ENCODE data around the gene NFXL1.
"Not testable (repeated sequence)": the region's sequence is repeated elsewhere in the genome, so short reads cannot be mapped to it uniquely, and the experiment has no call there.

The NFXL1 gene

DNA sequence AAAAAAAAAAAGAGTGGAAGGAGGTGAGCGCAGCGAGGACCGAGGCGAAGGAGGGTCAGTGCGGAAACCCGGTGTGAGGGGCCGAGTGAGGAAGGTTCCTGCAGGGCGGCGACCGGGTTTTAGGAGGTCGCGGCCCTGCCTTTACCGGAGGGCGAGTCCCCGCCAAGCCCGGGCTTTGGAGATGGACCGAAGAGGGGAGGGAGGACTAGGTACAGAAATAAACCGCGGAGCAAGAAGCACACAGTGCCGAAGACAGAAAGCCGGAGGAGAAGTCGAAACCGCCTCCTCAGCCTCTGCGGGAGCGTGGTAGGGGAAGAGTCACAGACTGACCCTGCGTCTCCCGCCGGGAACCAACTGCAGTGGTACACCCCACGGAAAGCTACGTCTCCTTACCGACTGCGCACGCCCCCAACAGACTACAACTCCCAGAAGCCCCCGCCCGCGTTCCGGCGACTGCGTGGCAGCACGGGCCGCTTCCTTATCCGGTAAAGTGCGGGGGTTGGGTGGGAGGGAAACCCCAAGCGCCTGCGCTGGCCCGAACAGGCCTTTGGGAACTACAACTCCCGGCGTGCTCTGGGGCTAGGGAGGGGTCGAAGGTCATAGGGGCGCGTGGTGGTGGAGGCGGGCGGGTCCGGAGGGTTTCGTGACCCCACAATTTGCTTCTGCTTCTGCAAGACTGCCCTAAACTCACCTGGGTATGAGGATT, at the start of gene NFXL1:
NFXL1 (minus strand) TSS at position 364 of the 706 bp plus-strand sequence. CDS start 380 bp downstream, outside the sequence.
- DNase-seq (ENCODE audit: low read depth), result peak; percentile 94

DNA sequence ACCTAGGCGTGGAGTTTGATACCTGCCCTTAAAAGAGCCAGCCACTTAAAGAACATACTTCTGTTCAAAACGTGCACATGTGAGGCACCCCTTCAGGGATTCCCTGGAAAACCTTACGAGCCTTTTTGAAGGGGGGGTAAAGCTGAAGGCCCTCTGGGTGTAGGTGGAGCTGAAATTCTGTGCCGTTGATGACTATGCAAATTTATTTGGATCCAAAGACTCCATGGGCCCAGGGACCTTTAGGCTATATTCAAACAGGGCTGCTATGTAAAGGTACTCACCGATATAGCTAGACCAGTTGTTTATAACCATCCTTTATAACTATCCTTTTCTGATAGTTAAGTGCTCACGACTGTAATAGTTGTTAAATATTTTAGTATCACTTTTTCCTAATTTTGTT, 40.3 kb upstream of the NFXL1 start:
- no peak for DNase-seq (ENCODE audit: low read depth)

DNA sequence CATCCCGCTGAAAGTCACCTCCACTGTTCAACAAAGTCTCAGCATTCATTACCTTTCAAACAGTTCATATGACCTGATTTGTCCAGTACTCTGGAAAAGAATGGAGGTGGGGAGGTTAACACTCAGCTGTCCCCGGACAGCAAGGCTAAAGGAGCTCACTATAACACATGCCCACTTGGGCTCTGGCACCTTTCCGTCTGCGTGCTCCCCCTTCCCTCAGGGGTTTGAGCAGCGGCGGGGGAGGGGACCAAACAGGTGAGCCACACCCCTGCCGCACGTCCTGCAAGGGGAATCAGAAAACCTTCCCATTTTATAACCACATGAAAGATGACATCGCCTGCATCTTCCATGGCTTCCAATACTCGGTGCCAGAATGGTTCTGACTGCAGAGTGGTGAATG, 39.9 kb upstream of the NFXL1 start:
- no peak for DNase-seq (ENCODE audit: low read depth)

DNA sequence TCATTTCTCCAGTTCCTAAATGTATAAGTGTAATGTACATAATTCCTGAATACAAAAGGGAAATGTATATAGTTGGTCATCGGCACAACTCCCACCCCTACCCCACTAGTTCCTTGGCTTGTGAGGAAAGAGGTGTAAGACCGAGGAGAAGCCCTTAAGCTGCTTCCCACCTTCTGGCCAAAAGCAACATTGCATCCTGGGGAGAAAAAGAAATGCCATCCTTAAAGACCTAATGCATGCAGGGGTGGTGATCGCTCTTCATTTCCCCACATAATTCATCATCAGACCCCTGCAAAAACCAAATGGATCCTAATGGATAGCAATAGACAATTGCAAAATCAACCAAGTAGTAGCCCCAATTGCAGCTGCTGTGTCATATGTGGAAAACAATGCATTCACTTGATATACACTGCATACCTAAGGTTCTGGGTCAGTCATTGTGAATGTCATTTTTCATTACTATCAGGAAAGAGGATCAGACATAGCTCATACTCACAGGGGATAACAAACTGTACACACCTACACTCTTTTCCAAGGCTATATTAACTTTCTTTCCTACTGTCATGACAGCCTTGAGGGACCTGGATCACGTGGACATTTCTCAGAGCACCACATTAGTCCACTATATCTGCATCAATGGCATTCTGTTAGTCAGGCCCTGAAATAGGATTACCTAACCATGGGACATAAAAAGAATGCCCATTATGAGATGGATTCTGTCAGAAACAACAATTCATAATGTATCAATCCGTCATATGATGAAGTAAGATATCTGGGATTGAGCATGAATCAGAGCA, 31.7 kb upstream of the NFXL1 start:
- no peak for DNase-seq (ENCODE audit: low read depth)

DNA sequence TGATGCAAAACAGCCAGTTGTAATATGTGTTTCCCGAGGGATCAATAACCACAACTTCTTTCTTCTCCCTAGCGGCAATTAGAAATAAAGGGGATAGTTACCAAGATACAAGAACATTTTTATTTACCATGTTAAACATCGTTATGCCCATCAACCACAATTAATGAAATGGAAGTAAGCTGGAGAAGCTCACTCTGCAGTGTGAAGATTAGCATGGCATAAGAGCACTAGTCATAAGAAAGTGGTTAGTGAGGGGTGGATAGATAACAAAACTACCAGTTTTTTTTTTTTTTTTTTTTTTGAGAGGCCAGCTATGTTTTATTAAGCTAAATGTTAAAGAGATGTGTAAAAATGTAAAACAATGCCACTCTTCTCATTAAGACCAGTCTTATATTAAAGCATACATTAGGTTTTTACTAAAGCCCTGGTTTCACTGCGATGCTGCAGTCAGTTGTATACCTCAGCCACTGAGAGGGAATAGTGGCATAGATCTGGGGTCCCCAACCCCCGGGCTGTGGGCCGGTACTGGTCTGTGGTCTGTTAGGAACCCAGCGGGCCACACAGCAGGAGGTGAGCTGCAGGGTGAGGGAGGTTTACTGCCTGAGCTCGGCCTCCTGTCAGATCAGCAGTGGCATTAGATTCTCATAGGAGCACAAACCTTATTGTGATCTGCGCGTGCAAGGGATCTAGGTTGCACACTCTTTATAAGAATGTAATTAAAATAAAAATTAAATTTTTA, 27.9 kb upstream of the NFXL1 start:
- DNase-seq (ENCODE audit: low read depth), result no peak

DNA sequence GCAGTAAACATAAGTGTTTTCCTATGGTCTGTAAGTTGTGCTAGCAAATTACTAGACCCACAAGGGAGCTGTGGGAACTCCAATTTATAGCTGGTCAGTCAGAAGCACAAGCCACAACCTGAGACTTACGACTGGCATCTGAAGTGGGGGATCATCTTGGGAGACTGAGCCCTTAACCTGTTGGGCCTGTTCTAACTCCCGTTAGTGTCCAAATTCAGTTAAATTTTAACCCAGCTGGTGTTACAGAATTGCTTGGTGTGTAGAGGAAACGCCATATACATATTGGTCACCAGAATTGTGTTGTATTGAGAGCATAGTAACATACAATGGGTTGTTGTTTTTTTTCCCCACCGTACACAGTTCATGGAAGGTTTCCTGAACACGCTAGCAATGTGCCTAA, 25.1 kb upstream of the NFXL1 start:
- DNase-seq (ENCODE audit: low read depth), result no peak

DNA sequence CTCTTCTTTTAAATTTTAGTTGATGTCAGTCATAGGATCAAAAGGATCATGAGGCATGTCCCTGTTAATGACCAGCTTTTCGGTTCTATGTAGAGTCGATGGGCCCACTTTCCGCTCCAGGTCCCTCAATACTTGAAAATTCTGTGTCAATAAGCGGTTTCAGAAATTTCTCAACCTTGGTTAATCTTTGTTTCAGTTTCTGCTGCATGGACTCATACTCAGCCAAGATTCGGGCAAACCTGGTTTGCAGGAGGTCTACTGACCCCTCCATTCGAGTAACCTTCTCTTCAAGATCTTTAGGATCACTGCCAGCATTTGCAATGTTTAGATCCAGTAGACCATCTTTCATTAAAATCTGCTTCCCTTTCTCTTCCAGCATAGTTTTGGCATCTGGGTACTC, 22.0 kb upstream of the NFXL1 start:
- DNase-seq (ENCODE audit: low read depth), result no peak

DNA sequence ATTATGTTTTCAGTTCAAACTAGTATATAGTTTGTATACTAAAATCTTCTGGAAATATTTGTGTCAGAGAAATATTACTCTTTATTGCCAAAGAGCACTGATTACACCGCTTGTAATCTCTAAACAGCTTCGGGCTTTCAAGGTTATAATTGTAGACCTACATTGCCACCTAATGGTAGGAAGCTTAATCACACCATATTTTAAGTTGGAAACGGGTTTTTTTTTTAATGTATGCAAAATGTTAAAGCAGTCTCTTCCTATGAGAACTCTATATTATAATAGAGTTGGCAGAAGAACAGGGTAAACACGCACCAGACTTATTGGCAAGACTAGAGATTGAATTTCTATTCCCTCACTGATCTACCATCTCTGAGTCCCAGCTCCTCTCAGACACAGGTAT, 19.5 kb upstream of the NFXL1 start:
- no peak for DNase-seq (ENCODE audit: low read depth)

DNA sequence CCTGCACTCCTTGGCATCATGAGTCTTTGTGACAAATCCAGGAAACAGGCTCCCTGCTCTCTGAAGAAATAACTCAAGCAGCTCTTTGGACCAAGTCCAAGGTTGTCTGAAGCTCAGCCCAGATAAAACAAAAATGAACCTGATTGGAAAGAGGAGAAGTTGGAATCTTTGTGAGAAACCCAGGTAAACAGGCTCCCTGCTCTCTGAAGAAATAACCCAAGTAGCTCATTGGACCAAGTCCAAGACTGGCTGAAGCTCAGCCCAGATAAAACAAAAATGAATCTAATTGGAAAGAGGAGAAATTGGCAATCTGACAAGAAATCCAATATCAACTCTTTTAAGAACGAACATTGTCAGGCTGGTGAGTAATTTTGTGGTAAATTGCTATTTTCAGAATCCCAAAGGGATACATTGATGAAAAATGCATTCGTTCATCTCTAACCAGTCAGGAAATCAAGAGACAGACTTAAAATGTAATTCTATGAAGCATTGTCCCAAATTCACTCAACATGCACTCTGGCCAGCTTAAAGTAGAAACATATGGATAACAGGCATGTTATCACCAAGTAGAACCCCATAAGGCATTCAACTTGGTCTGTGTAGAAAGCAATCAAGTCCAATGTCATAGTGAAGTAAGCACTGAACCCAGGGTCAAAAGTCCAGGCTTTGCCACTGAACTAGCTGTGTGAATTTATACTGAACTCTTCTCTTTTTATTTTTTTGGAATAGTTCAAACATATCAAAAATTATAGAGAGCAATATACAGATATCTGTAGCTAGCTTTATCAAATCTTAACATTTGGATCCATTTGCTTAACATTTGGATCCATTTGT, 16.8 kb upstream of the NFXL1 start:
- no peak for DNase-seq (ENCODE audit: low read depth)

DNA sequence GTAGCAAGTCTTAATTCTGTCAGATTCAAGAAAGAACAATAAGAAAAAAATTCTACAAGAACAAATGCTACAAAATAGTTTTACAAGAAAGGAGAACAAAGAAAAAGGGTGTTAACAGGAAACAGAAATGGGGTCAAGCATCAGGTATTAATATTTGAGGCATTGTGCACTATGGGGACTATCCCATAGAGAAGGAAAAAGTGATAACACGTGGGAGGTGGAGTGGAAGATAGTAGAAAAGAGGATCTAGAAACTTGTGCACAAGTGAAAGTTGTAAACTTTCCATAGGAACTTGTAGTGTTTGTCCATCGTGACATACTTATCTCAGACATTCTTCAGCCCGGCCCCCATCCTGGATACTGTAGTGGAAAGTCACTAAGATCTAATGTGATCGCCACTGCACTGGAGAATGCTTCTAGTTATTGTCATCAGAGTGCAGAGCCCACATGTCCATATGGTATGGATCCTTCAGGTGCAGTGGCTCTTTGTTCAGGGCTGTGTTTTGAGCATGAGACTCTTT, 15.4 kb upstream of the NFXL1 start:
- no peak for DNase-seq (ENCODE audit: low read depth)

DNA sequence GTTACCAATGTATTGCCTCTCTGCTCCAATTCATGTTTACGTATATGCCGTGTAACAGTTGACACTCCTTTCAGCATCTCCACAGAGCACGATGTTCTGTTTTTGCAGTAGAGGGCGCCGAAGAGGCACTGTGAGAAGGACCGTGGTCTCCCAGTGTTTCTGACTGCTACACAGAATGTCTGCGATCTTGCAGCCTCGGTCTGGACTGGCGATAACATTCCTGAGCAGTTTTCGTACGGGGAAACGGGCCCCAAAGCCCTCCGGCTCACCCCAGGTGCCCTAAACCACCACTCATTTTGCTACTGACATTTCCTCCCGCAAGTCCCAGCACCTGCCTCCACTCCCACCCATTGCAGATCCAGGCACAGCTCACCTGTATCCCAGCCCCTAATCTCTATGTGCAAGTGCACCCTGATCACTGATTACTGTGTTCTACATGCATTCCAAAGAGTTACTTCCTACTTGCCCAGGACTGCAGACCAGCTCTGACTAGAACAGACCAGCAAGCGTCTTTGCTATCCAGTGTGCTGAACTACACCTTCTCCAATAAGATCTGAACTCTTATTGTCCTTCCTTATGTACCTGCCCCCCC, 12.4 kb upstream of the NFXL1 start:
- DNase-seq (ENCODE audit: low read depth), result peak; percentile 36

DNA sequence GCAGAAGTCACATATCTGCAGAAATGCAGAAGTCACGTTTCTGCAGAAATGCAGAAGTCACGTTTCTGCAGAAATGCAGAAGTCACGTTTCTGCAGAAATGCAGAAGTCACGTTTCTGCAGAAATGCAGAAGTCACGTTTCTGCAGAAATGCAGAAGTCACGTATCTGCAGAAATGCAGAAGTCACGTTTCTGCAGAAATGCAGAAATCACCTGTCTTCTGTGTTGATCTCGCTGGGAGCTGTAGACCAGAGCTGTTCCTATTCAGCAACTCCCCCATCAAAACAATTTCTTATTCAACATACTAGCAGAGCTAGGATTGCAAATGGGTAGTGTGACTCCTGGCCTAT, 8.9 kb upstream of the NFXL1 start:
- not testable (repeated sequence) for DNase-seq (ENCODE audit: low read depth)

DNA sequence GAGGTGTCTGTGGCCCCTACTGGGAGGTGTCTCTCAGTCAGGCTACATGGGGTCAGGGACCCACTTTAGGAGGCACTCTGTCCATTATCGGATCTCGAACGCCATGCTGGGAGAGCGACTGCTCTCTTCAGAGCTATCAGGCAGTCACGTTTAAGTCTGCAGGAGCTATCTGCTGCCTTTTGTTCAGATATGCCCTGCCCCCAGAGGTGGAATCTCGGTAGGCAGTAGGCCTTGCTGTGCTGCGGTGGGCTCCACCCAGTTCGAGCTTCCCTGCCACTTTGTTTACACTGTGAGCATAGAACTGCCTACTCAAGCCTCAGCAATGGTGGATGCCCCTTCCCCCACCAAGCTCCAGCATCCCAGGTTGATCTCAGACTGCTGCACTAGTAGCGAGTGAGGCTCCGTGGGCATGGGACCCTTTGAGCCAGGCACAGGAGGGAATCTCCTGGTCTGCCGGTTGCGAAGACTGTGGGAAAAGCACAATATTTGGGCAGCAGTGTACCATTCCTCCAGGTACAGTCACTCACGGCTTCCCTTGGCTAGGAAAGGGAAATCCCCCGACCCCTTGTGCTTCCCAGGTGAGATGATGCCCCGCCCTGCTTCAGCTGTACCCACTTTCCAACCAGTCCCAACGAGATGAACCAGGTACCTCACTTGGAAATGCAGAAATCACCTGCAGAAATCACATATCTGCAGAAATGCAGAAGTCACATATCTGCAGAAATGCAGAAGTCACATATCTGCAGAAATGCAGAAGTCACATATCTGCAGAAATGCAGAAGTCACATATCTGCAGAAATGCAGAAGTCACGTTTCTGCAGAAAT, 8.3 kb upstream of the NFXL1 start:
- not testable (repeated sequence) for DNase-seq (ENCODE audit: low read depth)

DNA sequence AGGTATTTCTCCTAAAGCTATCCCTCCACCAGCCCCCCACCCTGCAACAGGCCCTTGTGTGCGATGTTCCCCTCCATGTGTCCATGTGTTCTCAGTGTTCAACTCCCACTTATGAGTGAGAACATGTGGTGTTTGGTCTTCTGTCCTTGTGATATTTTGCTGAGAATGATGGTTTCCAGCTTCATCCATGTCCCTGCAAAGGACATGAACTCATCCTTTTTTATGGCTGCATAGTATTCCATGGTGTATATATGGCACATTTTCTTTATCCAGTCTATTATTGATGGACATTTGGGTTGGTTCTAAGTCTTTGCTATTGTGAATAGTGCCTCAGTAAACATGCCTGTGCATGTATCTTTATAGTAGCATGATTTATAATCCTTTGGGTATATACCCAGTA, 2.8 kb upstream of the NFXL1 start:
- DNase-seq (ENCODE audit: low read depth), result not testable (repeated sequence)

DNA sequence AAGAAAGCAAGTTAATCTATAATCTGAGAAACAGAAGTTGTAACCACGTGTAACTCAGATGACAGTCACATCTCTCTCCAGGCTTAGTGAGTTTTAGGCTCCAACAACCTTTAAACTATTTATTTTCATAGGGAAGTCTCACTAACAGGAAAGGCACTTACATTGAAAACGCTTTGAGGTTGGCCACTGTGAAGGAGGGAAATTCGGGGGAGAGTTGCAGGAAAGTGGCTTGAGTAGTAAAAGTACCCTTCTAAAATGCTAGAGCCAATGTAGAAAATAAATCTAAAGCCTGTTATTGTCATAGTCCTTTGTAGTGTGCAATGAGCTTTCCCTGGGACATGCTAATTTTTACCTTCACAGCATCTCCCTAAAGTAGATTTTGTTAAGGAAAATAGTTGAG, 995 bp upstream of the NFXL1 start:
- no peak for DNase-seq (ENCODE audit: low read depth)

DNA sequence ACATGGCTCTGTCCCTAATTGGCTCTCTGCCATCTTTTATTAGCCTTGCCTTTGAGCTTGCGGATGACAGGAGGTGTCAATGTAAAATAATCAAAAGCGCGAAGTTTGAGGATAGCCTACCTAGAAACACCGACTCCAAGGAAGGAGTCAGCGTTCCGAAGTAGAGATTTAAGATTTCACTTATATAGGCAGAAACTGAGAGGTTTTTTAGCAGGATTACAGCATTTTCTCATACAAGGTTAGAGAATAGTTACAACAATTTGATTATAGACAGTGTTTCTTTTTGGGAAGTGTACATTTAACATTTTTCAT, 499 bp upstream of the NFXL1 start:
- no peak for DNase-seq (ENCODE audit: low read depth)

DNA sequence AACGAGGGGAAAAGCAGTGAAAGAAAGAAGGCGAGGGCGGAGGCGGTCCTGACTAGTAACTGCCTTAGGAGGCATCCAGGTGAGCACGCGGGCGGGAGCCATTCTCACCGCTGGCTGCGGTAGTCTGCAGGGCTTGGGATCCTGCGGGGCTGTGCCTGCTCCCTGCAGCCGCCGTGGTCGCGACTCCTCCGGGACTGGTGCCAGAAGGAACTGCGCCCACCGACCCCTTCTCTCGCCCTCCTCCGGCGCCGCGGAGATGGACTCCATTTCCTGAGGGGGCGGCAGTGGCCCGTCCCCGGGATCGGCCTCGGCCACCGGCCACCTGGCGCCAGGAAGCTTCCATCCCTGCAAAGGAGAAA, 543 bp downstream of the NFXL1 start:
- DNase-seq (ENCODE audit: low read depth), result peak; percentile 8

DNA sequence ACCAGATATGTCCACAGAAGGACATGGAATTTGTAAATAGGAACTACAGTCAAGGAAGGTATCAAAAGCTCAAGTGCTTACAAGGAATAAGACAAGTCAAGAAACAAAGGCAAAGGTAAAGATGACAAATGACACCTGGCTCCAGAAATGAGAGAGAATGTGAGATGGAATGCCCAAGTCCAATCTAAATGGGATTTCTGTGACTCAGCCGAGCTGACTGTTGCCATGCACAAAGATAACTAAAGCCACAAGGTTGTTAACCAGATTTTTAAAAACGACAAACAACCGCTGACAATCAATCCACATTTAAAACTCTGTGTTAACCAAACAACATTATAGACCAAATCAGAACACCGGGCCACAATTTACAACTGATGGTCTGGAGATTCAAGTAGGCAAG, 1.1 kb downstream of the NFXL1 start:
- DNase-seq (ENCODE audit: low read depth), result no peak

DNA sequence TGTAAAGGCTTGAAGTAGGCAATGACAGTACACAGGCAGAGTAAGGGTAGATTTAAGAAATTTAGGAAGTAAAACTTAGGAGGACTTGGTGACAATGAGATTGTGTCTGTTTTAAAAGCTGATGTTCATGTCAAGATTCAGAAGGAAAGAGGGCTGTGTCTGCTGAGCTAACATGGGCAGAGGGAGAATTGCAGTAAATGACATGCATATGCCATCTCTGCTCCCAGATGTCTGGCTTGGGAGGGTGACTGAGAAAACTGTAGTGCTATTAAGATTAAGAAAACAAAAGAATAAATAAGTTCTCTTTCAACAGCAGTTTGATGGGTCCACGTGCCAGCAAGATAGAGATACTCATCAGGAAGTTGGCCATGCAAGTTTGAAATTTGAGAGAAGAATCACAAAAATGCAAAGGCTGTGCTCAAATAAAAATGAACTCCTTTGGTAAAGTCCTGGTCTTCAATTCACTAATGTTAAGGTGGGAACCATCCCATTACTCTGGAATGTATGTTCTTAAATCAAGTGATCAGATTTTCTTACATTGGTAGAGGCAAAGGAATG, 7.2 kb downstream of the NFXL1 start:
- no peak for DNase-seq (ENCODE audit: low read depth)

DNA sequence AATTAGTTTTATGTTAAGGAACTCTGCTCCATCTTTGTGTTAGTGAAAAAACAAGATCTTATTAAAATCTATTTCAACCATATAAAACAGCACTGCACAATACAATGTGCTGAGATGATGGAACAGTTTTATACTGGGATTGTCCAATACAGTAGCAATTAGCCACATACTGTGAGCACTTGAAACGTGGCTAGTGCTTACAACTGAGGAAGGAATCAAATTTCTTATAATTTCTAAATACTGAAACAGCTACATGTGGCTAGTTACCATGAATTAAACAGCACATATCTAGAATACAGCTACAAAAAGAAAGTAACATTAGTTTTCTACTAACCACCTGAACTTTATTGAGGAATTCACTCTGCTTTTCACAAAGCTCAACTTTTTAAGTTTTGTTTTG, 14.7 kb downstream of the NFXL1 start:
- DNase-seq (ENCODE audit: low read depth), result no peak

DNA sequence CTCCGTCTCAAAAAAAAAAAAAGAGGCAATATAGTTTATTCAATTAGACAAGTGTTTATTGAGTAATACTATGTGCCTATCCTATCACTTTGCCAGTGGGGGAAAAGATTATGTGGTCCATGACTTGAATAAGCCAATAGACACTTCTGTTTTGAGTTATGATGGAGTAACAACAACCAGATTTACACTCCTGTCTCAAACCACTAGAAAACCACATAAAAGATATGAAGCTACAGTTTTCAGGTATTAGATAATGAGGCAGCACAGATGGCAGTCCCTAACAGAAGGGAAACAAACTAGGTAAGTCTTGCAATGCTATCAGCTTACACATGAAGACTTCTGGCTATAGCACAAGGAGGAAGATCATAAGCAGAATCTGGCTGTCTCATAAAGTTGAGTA, 22.5 kb downstream of the NFXL1 start:
- DNase-seq (ENCODE audit: low read depth), result no peak

Measured in activated gamma-delta T cell treated with anti-CD3 and anti-CD28 coated beads, Interleukin-2, amount 50 U/mL, for 16 hours (primary cell).